22Rv1 (cell line): ENCODE data around the gene RTN1.

Experiments
- ZFX ChIP-seq: fragments of 450-650 bp; IDR thresholded peaks from 2 replicates; pipeline ENCODE4 v1.6.1; 2017; ENCODE audit warnings: antibody characterized with exemption, borderline replicate concordance
- TF ChIP-seq, protein P1 (sequence below): fragments of 450-650 bp; IDR thresholded peaks from 2 replicates; pipeline ENCODE4 v1.5.1; 2017; ENCODE audit warnings: mild to moderate bottlenecking

GRCh38 chr14:59739794-59740193 lies 130.8 kb downstream of the RTN1 start:
- TF ChIP-seq, protein P1, sequence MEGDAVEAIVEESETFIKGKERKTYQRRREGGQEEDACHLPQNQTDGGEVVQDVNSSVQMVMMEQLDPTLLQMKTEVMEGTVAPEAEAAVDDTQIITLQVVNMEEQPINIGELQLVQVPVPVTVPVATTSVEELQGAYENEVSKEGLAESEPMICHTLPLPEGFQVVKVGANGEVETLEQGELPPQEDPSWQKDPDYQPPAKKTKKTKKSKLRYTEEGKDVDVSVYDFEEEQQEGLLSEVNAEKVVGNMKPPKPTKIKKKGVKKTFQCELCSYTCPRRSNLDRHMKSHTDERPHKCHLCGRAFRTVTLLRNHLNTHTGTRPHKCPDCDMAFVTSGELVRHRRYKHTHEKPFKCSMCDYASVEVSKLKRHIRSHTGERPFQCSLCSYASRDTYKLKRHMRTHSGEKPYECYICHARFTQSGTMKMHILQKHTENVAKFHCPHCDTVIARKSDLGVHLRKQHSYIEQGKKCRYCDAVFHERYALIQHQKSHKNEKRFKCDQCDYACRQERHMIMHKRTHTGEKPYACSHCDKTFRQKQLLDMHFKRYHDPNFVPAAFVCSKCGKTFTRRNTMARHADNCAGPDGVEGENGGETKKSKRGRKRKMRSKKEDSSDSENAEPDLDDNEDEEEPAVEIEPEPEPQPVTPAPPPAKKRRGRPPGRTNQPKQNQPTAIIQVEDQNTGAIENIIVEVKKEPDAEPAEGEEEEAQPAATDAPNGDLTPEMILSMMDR = no peak
- no peak for TF ChIP-seq ZFX
